ENCODE data around the gene KCTD21. TPM values are rescaled to one million over a fixed set of nuclear protein-coding genes. Genes with fewer than 3 reads are reported as not detected.

KCTD21 gene
- total RNA-seq, 1 experiment from 2014 or later: 10.2 TPM

GRCh38 chr11:78211565-78211964, 23.1 kb upstream of the KCTD21 start:
- Mint-ChIP-seq H3K4me1 (ENCODE audit: insufficient read depth, unreplicated experiment) (no peaks in the 10 kb centered on the region), H3K27ac (ENCODE audit: low read depth, unreplicated experiment) (no peak overlapping the region), H3K9me3 (ENCODE audit: unreplicated experiment) (no peaks in the 10 kb centered on the region), H3K4me3 (ENCODE audit: unreplicated experiment) (no peak overlapping the region), H3K27me3 (ENCODE audit: insufficient read depth, unreplicated experiment) (no peaks in the 10 kb centered on the region), H3K36me3 (ENCODE audit: insufficient read depth, unreplicated experiment) (peaks cover 12% of the 10 kb centered on the region)
- DNase-seq (ENCODE audit: unreplicated experiment): no peak
- no peak for TF ChIP-seq CTCF (IDR thresholded peaks at IDR 0.05; ENCODE audit: unreplicated experiment)
- POLR2A ChIA-PET: no interaction called here
- intact Hi-C loops (cut with micrococcal nuclease): no loop called here
- no TSS peak for BruUV-seq (replicated peaks)
- CTCF ChIA-PET: no interaction called here

- H3K27ac Mint-ChIP-seq (ENCODE audit: low read depth, unreplicated experiment): no peak overlapping the region
- no peaks in the 10 kb centered on the region for H3K27me3 Mint-ChIP-seq (ENCODE audit: insufficient read depth, unreplicated experiment)
- no peaks in the 10 kb centered on the region for H3K9me3 Mint-ChIP-seq (ENCODE audit: unreplicated experiment)
- H3K36me3 Mint-ChIP-seq (ENCODE audit: insufficient read depth, unreplicated experiment): peaks cover 11% of the 10 kb centered on the region
- BruUV-seq (replicated peaks): no TSS peak
- H3K4me1 Mint-ChIP-seq (ENCODE audit: insufficient read depth, unreplicated experiment): no peaks in the 10 kb centered on the region
- no peak overlapping the region for H3K4me3 Mint-ChIP-seq (ENCODE audit: unreplicated experiment)
- intact Hi-C loops (cut with micrococcal nuclease): no loop called here
- ChIA-PET POLR2A (interaction anchor here (1.1 kb wide), 1 partner anchor 21 kb away, joined by 3 read pairs; the partner anchor contains the start of gene USP35), CTCF (no interaction called here)
- TF ChIP-seq CTCF (IDR thresholded peaks at IDR 0.05; ENCODE audit: unreplicated experiment): no peak
- DNase-seq (ENCODE audit: unreplicated experiment): no peak
Observed at GRCh38 chr11:78210000-78210608, 21.7 kb upstream of the KCTD21 start.

GRCh38 chr11:78209478-78209877, 21.1 kb upstream of the KCTD21 start:
- BruUV-seq (replicated peaks): no TSS peak
- no peaks in the 10 kb centered on the region for H3K27me3 Mint-ChIP-seq (ENCODE audit: insufficient read depth, unreplicated experiment)
- intact Hi-C loops (cut with micrococcal nuclease): no loop called here
- no peak for DNase-seq (ENCODE audit: unreplicated experiment)
- H3K36me3 Mint-ChIP-seq (ENCODE audit: insufficient read depth, unreplicated experiment): peaks cover 12% of the 10 kb centered on the region
- no peaks in the 10 kb centered on the region for H3K9me3 Mint-ChIP-seq (ENCODE audit: unreplicated experiment)
- no peak overlapping the region for H3K27ac Mint-ChIP-seq (ENCODE audit: low read depth, unreplicated experiment)
- POLR2A ChIA-PET: no interaction called here
- no peak for TF ChIP-seq CTCF (IDR thresholded peaks at IDR 0.05; ENCODE audit: unreplicated experiment)
- H3K4me3 Mint-ChIP-seq (ENCODE audit: unreplicated experiment): no peak overlapping the region
- CTCF ChIA-PET: interaction anchor here (0.6 kb wide), 1 partner anchor 20 kb away, joined by 4 read pairs; no protein-coding TSS in a partner anchor
- H3K4me1 Mint-ChIP-seq (ENCODE audit: insufficient read depth, unreplicated experiment): no peaks in the 10 kb centered on the region

- H3K27me3 Mint-ChIP-seq (ENCODE audit: insufficient read depth, unreplicated experiment): no peaks in the 10 kb centered on the region
- ChIA-PET POLR2A (no interaction called here), CTCF (interaction anchor here (0.6 kb wide), 1 partner anchor 301 kb away, joined by 4 read pairs; no protein-coding TSS in a partner anchor)
- no peak for TF ChIP-seq CTCF (IDR thresholded peaks at IDR 0.05; ENCODE audit: unreplicated experiment)
- H3K36me3 Mint-ChIP-seq (ENCODE audit: insufficient read depth, unreplicated experiment): peaks cover 12% of the 10 kb centered on the region
- H3K27ac Mint-ChIP-seq (ENCODE audit: low read depth, unreplicated experiment): peak overlapping the region; percentile 28
- BruUV-seq (replicated peaks): no TSS peak
- H3K4me1 Mint-ChIP-seq (ENCODE audit: insufficient read depth, unreplicated experiment): no peaks in the 10 kb centered on the region
- H3K9me3 Mint-ChIP-seq (ENCODE audit: unreplicated experiment): no peaks in the 10 kb centered on the region
- no peak overlapping the region for H3K4me3 Mint-ChIP-seq (ENCODE audit: unreplicated experiment)
- intact Hi-C loops (cut with micrococcal nuclease): no loop called here
- DNase-seq (ENCODE audit: unreplicated experiment): no peak
Observed at GRCh38 chr11:78208257-78209165, 20.1 kb upstream of the KCTD21 start.

Data from MCF 10A (cell line).